ENCODE measurements around the gene MPDZ.

- TF ChIP-seq CTCF (IDR thresholded peaks at IDR 0.05; ENCODE audit: insufficient read depth, low read depth, low read length) (no peak), EZH2 (IDR thresholded peaks at IDR 0.05; ENCODE audit: insufficient read depth, low read length) (no peak)
Measured at GRCh38 chr9:13179257-13179656, 100.2 kb downstream of the MPDZ start.

Data from astrocyte (in vitro differentiated cells and primary cell).